Kidney glomerular epithelial cell (primary cell): Measurements from ENCODE around the gene HELQ.
"Not testable (repeated sequence)": the region's sequence is repeated elsewhere in the genome, so short reads cannot be mapped to it uniquely, and the experiment has no call there.

ENCODE experiments used
- DNase-seq: peaks from one replicate; lab custom pipeline; 2025; lab: John Stamatoyannopoulos, UW

HELQ gene

GRCh38 chr4:83440148-83440814, 15.3 kb downstream of the HELQ start:
- no peak for DNase-seq

- no peak for DNase-seq
These were observed 16.9 kb downstream of the HELQ start for GRCh38 chr4:83438719-83439118.

- DNase-seq: no peak
These were observed 18.9 kb downstream of the HELQ start for GRCh38 chr4:83436680-83437079.

GRCh38 chr4:83431200-83431599, 24.4 kb downstream of the HELQ start:
- no peak for DNase-seq

GRCh38 chr4:83418211-83418610, 37.4 kb downstream of the HELQ start:
- DNase-seq: no peak

- DNase-seq: no peak
These were observed 38.1 kb downstream of the HELQ start for GRCh38 chr4:83417566-83417965.

GRCh38 chr4:83413676-83414075, 41.9 kb downstream of the HELQ start:
- no peak for DNase-seq

- no peak for DNase-seq
These were observed 46.7 kb downstream of the HELQ start for GRCh38 chr4:83408908-83409307.

GRCh38 chr4:83405844-83406816, 49.5 kb downstream of the HELQ start:
- no peak for DNase-seq

GRCh38 chr4:83398158-83398557, 57.5 kb downstream of the HELQ start:
- not testable (repeated sequence) for DNase-seq

GRCh38 chr4:83393908-83394307, 61.7 kb downstream of the HELQ start:
- DNase-seq: no peak

GRCh38 chr4:83392562-83392961, 63.1 kb downstream of the HELQ start:
- no peak for DNase-seq

- DNase-seq: no peak
These were observed 64.7 kb downstream of the HELQ start for GRCh38 chr4:83390944-83391343.

GRCh38 chr4:83389756-83390505, 65.7 kb downstream of the HELQ start:
- DNase-seq: no peak

GRCh38 chr4:83389037-83389720, 66.4 kb downstream of the HELQ start:
- no peak for DNase-seq

GRCh38 chr4:83388313-83388676, 67.3 kb downstream of the HELQ start:
- DNase-seq: no peak

GRCh38 chr4:83387476-83388312, 67.9 kb downstream of the HELQ start:
- DNase-seq: no peak

- peak; percentile 50 for DNase-seq
These were observed 68.6 kb downstream of the HELQ start for GRCh38 chr4:83387012-83387411.

GRCh38 chr4:83382850-83383249, 72.8 kb downstream of the HELQ start:
- DNase-seq: no peak

- no peak for DNase-seq
These were observed 74.5 kb downstream of the HELQ start for GRCh38 chr4:83381173-83381572.

- DNase-seq: no peak
These were observed 77.2 kb downstream of the HELQ start for GRCh38 chr4:83378419-83378818.
